ENCODE measurements around the gene NRN1L.

The NRN1L gene

GRCh38 chr16:67917140-67917851, 32.6 kb downstream of the NRN1L start:
- DNase-seq (ENCODE audit: low read depth), result no peak

GRCh38 chr16:67917852-67918236, 33.2 kb downstream of the NRN1L start:
- DNase-seq (ENCODE audit: low read depth), result no peak

GRCh38 chr16:67919622-67920221, 35.0 kb downstream of the NRN1L start:
- no peak for DNase-seq (ENCODE audit: low read depth)

- no peak for DNase-seq (ENCODE audit: low read depth)
These were observed 37.5 kb downstream of the NRN1L start for GRCh38 chr16:67922221-67922620.

GRCh38 chr16:67922740-67923139, 38.1 kb downstream of the NRN1L start:
- DNase-seq (ENCODE audit: low read depth), result no peak

- no peak for DNase-seq (ENCODE audit: low read depth)
These were observed 38.9 kb downstream of the NRN1L start for GRCh38 chr16:67923414-67924116.

GRCh38 chr16:67924140-67924906, 39.6 kb downstream of the NRN1L start:
- no peak for DNase-seq (ENCODE audit: low read depth)

- no peak for DNase-seq (ENCODE audit: low read depth)
These were observed 41.6 kb downstream of the NRN1L start for GRCh38 chr16:67926181-67926750.

- no peak for DNase-seq (ENCODE audit: low read depth)
These were observed 42.7 kb downstream of the NRN1L start for GRCh38 chr16:67927131-67927941.

- no peak for DNase-seq (ENCODE audit: low read depth)
These were observed 43.5 kb downstream of the NRN1L start for GRCh38 chr16:67928147-67928546.

- DNase-seq (ENCODE audit: low read depth), result peak; percentile 61
These were observed 44.1 kb downstream of the NRN1L start for GRCh38 chr16:67928561-67929364.

GRCh38 chr16:67930191-67930590, 45.5 kb downstream of the NRN1L start:
- DNase-seq (ENCODE audit: low read depth), result no peak

GRCh38 chr16:67930678-67931211, 46.1 kb downstream of the NRN1L start:
- no peak for DNase-seq (ENCODE audit: low read depth)

- no peak for DNase-seq (ENCODE audit: low read depth)
These were observed 47.2 kb downstream of the NRN1L start, which contains the start of gene CTRL for GRCh38 chr16:67931712-67932461. Gene CTRL (minus strand): TSS chr16:67931862. CDS start chr16:67931852, 10 bp downstream.

- DNase-seq (ENCODE audit: low read depth), result no peak
These were observed 47.8 kb downstream of the NRN1L start for GRCh38 chr16:67932462-67932840.

- no peak for DNase-seq (ENCODE audit: low read depth)
These were observed 49.1 kb downstream of the NRN1L start for GRCh38 chr16:67933805-67934204.

- no peak for DNase-seq (ENCODE audit: low read depth)
These were observed 49.8 kb downstream of the NRN1L start for GRCh38 chr16:67934306-67935100.

GRCh38 chr16:67935101-67935401, 50.4 kb downstream of the NRN1L start:
- DNase-seq (ENCODE audit: low read depth), result no peak

All from T follicular helper cell (primary cell).